Mucosa of descending colon (tissue), 3 donors: ENCODE results near the gene MORC3. TPM values are rescaled to one million over a fixed set of nuclear protein-coding genes. Genes with fewer than 3 reads are reported as not detected.
A peak's percentile ranks its signal among the peaks of the same experiment; 100 is the strongest.
"Not testable (repeated sequence)": the region's sequence is repeated elsewhere in the genome, so short reads cannot be mapped to it uniquely, and the experiment has no call there.

Experiments used
- ATAC-seq: fragments of 200-7000 bp; cut with Tn5 transposase; one replicate; pipeline ENCODE4 v1.9.1; 2020; ENCODE audit warnings: mild to moderate bottlenecking, moderate library complexity
- DNase-seq, 3 donors: peaks; one replicate each; pipeline ENCODE4 v3.0.0-alpha.2; 2020
- H3K36me3 ChIP-seq: fragments of 200-600 bp; one replicate; pipeline ENCODE4 v1.8.0; 2021; ENCODE audit warnings: low read depth, mild to moderate bottlenecking
- H3K4me1 ChIP-seq: fragments of 200-600 bp; one replicate; pipeline ENCODE4 v1.8.0; 2021; ENCODE audit warnings: low read depth, mild to moderate bottlenecking
- H3K4me3 ChIP-seq: fragments of 200-600 bp; one replicate; pipeline ENCODE4 v1.8.0; 2021; ENCODE audit warnings: mild to moderate bottlenecking
- H3K9me3 ChIP-seq: fragments of 200-600 bp; one replicate; pipeline ENCODE4 v1.8.0; 2021; ENCODE audit warnings: mild to moderate bottlenecking
- CTCF ChIP-seq: fragments of 200-600 bp; IDR thresholded peaks from one replicate; pipeline ENCODE4 v1.8.0; 2022; ENCODE audit warnings: antibody characterized with exemption, mild to moderate bottlenecking
- intact Hi-C, 2 donors: fragments of 100-400 bp; cut with DNase I in 1 of 2; cut with micrococcal nuclease in 1 of 2; formaldehyde crosslinking; loops; one replicate each; pipeline versions ENCODE4 v1.11.0 to v1.11.1; 2022; cut with DNase I, micrococcal nuclease
- total RNA-seq, 3 donors: library from RNA; stranded (reverse); fragmentation: NEBNext Ultra II Directional in 2 of 3; extraction: Animal tissue kit (Norgen Biotek cat#: 25700) in 2 of 3; gene quantifications; one replicate each; pipeline versions ENCODE4 v1.2.1 to v1.2.4, GENCODE V29; 2021 to 2023
- donor health status: DM: no; HTN: no; CAD: no; lungs with moderate emphysema.
- donor health status: DM: no; HTN: no; CAD: no.
- donor health status: DM: no; HTN: yes; CAD: no.

MORC3 gene
- total RNA-seq, 3 donors from 2014 or later: 27.9 to 42.1 (median 29.9) TPM

GRCh38 chr21:36291509-36291908 is 28.5 kb upstream of the MORC3 start:
- H3K4me1 ChIP-seq: no peaks in the 10 kb centered on the region
- no peaks in the 10 kb centered on the region for H3K36me3 ChIP-seq
- no peak overlapping the region for H3K4me3 ChIP-seq
- ATAC-seq (no peak), DNase-seq (no peak)
- intact Hi-C loops: no loop called here
- H3K9me3 ChIP-seq: no peaks in the 10 kb centered on the region
- TF ChIP-seq CTCF: no peak

GRCh38 chr21:36297406-36297937 is 22.5 kb upstream of the MORC3 start:
- no peak for ATAC-seq
- H3K9me3 ChIP-seq: no peaks in the 10 kb centered on the region
- intact Hi-C loops: no loop called here

GRCh38 chr21:36297938-36298572 is 21.9 kb upstream of the MORC3 start:
- Histone ChIP-seq H3K36me3 (no peaks in the 10 kb centered on the region), H3K4me1 (peaks cover 16% of the 10 kb centered on the region), H3K9me3 (no peaks in the 10 kb centered on the region), H3K4me3 (no peak overlapping the region)
- no peak for TF ChIP-seq CTCF
- intact Hi-C loops: no loop called here
- DNase-seq (peak; percentile 72 to 91 (median 73)), ATAC-seq (peak; percentile 95)

More at GRCh38 chr21:36297406-36297937, 22.5 kb upstream of the MORC3 start:
- Histone ChIP-seq H3K4me1 (peaks cover 14% of the 10 kb centered on the region), H3K36me3 (no peaks in the 10 kb centered on the region), H3K4me3 (no peak overlapping the region)
- TF ChIP-seq CTCF: no peak
- DNase-seq: no peak

- ATAC-seq: no peak
- no peak for DNase-seq
- no peak for TF ChIP-seq CTCF
- peaks cover 6% of the 10 kb centered on the region for H3K4me1 ChIP-seq
- no peak overlapping the region for H3K4me3 ChIP-seq
- intact Hi-C loops: no loop called here
- no peaks in the 10 kb centered on the region for H3K36me3 ChIP-seq
- peaks cover 9% of the 10 kb centered on the region for H3K9me3 ChIP-seq
These were observed 13.0 kb upstream of the MORC3 start for GRCh38 chr21:36306872-36307534.

GRCh38 chr21:36310016-36310415 is 10.0 kb upstream of the MORC3 start:
- no peak for TF ChIP-seq CTCF
- Histone ChIP-seq H3K4me1 (no peaks in the 10 kb centered on the region), H3K36me3 (no peaks in the 10 kb centered on the region), H3K9me3 (peaks cover 9% of the 10 kb centered on the region), H3K4me3 (no peak overlapping the region)
- intact Hi-C loops: no loop called here
- peak; percentile 31 for ATAC-seq
- DNase-seq: no peak

- H3K36me3 ChIP-seq, intact Hi-C loops, DNase-seq, H3K4me3 ChIP-seq, H3K9me3 ChIP-seq, H3K4me1 ChIP-seq, ATAC-seq: not testable (repeated sequence)
These were observed 6.6 kb upstream of the MORC3 start for GRCh38 chr21:36313446-36313845.

GRCh38 chr21:36316045-36316444 is 4.0 kb upstream of the MORC3 start:
- ATAC-seq, H3K4me3 ChIP-seq, H3K4me1 ChIP-seq, H3K9me3 ChIP-seq, intact Hi-C loops, DNase-seq, H3K36me3 ChIP-seq: not testable (repeated sequence)
